Activated effector memory CD4-positive, alpha-beta T cell treated with anti-CD3 and anti-CD28 coated beads, Interleukin-2, amount 50 U/mL, for 16 hours (primary cell): ENCODE results near the gene DCBLD1.
"Not testable (repeated sequence)": the region's sequence is repeated elsewhere in the genome, so short reads cannot be mapped to it uniquely, and the experiment has no call there.

Source experiments
- DNase-seq: peaks from one replicate; pipeline ENCODE4 v3.0.0-alpha.2; 2020

Gene DCBLD1

DNA sequence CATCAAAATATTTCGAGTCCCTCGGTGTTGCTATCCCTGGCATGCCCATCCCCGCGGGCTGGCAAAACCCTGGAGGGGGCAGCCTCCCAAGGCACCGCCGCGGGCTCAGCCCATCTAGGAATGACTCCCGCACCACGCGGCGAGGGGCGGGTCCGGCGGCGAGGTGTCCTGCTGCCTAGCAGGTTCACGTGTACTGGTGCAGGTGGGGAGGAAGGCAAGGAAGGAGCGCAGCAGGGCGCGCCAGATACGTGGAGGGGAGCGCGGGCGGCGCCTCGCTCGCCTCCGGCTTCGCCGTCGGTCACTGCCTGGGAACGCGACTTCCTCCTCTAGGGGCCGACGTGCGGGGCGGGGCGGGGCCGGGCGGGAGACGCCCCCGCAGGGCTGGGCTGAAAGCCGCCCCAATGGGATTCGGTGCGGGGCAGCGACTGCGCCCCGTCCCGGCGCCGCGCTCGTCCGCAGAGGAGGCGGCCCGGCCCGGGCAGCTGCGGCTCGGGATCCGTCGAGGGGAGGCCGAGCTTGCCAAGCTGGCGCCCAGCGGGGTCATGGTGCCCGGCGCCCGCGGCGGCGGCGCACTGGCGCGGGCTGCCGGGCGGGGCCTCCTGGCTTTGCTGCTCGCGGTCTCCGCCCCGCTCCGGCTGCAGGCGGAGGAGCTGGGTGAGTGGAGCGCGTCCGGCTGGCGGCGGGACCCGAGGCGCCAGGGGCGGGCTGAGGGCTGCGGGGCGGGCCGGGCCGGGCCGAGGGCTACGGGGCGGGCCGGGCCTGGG, at the start of gene DCBLD1:
Gene DCBLD1, plus strand, starts transcription at position 435 of the 764 bp plus-strand sequence. Its CDS starts 108 bp downstream, at position 543.
- DNase-seq: peak; percentile 80

DNA sequence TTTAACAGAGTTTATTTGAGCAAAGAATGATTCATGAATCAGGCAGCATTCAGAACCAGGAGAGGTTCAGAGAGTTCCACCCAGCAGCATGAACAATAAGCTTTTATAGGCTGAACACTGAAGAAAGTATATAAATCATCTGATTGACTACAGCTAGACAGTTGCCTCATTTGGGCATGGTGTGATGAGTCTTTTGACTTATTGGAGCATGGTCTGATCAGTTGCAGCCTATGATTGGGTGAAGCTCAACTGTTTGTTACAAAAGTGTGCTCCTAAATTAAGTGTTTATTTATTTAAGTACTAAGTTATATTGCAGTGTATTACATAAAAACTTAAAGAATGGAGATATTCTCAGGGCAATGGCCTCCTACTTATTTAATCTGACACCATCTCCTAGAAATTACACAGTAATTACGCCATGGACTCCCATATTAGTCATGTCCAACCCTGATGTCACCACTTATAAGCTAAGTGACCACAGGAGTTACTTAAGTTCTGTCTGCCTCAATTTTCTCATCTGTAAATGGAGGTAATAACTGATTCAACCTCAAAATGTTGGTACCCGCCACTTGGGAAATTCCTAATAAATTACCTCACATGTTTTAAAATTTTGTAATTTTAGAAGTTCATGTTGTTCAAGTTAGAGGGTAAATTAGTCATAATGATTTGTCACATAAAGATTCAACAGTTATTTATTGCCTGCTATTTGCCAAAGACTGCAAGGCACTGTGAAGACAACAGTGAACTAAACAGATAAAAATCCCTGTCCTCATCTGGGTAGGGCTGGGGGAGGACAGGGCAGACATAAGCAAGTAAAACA, 41.6 kb upstream of the DCBLD1 start:
- DNase-seq: no peak

DNA sequence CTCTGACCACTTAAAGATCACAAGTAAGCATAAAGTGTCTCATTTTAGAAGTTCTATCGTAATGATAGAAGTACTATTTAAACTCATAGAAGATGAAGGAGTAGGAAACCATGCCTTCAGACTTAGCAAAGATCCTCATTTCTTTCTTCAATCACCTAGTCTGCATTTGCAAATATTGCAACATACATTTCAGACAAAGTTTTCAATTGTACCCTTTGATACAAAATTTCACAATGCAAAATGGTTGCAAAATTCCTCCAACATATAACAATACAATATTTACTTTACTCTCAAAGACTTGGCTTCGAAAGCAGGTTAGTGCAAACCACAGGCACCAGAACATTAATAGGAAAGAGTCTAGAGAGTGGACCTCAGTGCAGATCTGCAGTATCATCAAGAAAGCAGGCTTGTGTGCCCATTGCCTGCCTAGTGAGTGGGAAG, 40.6 kb upstream of the DCBLD1 start:
- no peak for DNase-seq

DNA sequence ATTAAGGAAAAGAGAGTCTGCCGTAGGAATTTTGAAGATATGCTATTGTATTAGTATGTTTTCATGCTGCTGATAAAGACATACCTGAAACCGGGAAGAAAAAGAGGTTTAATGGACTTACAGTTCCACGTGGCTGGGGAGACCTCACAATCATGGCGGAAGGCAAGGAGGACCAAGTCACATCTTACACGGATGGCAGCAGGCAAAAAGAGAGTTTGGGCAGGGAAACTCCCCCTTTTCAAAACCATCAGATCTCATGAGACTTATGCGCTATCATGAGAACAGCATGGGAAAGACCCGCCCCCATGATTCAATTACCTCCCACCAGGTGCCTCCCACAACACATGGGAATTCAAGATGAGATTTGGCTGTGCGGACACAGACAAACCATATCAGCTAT, 40.2 kb upstream of the DCBLD1 start:
- DNase-seq: not testable (repeated sequence)

DNA sequence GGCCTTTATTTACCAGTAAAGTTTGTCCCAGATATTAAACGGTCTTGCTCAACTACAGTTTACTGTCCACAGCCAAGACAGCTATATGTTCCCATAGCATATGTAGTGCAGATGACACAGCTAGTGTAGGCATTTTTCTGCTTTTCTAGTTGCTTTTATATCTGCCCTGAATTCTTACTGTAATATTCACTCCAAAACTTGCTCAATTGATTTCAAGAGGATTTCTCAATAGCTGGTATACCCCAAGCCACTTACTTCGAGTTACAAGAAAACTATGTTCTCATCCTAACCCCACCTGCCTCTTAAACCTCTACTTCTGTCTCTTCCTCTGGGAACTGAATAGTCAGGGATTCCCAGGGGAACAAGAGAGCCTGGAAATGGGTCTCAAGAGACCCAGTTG, 37.9 kb upstream of the DCBLD1 start:
- no peak for DNase-seq

DNA sequence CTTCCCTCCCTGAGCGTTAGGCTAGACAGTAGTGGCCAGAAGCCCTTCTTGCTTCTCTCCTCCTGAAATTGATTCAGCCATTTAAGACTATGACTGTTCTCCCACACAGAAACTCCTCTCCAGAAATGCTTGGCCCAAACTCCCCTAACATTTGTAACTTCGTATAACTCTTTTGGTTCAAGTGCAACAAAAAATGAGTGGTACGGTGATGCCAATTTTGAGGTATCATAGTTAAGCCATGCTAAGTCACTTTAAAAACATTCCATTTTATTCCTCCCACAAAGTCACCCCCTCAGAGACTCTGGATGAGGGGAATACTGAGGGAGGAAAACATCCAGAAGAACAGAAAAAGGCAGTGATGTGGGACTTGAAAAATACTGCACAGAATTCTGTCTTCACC, 35.6 kb upstream of the DCBLD1 start:
- no peak for DNase-seq

DNA sequence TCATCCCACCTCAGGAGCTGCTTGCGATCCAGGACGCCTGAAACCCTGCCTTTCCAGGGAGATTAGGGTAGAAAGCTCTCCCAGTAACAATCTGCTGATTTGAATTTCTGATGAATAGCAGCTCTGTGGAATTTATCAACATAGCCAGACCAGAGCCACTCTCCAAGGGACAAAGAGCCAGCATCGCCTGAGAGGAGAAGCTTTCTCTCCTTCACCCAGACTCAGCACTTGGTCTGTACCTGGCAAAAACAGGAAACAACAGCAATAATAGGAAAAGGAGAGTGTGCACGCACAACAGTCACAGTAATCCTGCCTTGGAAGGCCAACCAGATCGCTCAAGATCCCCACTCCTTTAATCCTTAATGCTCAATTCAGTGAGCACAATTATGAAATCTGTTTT, 34.5 kb upstream of the DCBLD1 start:
- no peak for DNase-seq

DNA sequence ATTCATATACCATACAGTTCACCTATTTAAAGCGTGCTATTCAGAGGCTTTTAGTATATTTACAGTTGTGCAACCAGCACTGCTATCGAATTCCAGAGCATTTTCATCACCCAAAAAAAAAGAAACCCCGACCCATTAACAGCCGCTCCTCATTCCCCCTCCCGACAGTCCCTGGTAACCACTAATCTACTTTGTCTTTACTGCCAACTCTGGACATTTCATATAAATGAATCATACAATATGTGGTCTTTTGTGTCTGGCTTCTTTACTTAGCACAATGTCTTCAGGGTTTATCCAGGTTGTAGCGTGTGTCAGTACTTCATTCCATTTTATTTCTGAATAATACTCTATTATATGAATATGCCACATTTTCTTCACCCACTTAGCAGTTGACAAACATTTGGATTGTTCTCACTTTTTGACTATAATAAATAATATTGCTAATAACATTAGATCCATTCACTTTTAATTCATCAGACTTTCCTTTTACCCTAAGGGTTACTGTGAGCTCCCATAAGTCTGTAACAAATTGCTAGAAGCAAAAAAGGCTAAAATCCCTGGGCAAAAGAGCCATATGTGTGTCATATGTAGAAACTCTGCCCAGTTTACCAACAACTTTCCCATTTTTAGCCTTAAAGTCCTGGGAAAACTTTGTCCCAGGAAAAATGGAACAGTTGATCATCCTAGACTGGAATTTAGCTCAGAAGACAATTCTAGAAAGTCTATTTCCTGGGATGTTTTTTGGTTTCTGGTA, 33.6 kb upstream of the DCBLD1 start:
- no peak for DNase-seq

DNA sequence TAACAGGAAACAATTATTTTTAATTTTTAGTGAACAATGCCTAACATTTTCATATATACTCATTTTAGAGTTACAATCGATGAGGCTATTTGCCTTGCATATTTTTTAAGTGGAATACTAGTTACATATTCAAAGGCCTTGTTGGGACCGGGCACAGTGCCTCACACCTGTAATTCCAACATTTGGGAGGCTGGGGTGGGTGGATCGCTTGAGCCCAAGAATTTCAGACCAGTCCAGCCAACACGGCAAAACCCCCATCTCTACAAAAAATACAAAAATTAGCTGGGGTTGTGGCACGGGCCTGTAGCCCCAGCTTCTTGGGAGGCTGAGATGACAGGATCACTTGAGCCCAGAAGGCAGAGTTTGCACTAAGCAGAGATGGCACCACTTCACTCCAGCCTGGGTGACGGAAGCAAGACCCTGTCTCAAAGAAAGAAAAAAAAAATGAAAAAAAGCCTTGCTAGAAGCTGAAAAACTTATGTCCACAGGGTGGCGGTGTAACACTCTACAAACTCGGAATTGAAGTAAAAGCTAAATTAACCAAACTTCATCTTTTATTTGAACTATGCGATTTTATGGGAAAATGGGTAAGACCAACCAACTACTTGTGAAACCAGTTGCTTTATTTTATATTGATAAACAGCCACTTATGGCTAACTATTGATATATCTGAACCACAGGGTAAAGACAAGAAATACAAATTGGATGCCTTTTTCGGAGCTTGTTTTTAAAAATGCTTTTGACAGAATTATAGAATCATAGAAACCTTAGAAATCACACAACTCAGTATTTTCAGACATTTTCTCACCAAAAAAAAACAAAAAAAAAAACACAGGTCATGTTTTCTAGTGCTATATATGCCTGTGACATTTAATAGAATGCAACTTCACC, 32.7 kb upstream of the DCBLD1 start:
- peak; percentile 74 for DNase-seq

DNA sequence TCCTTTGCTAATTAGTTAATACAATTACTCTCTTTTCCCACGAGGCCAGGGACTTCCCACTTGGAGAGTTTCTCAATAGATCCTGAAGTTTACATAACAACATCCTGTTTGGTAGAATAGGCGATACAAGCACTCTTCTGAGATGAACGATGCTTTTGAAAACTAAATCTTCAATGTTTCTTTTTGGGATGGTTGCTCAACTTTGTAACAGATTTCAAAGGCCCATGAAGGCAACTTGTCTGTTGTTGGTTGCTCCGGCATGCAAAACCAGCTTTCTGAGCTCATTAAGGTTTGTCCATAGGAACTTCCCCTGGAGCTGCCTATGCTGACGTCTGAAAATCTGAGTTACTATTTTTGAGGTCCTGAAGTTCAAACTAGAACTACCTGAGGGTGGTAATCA, 30.8 kb upstream of the DCBLD1 start:
- DNase-seq: no peak

DNA sequence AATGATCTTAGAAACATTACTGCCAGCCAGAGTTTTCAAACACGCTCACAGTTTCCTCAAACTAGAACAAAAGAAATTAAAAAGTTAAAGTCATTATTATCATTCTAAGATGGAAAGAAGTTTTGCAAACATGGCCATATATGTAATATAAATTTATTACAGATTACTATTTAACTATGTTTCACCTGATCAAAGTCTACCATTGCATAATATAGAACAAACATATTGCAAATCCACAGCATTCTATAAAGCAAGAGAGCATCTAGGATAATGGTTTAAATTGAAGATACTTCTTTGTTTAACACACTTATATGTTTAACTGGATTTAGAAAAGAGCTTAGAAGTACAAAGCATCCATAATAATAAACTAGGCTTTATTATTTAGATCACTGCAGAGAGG, 26.2 kb upstream of the DCBLD1 start:
- DNase-seq: no peak

DNA sequence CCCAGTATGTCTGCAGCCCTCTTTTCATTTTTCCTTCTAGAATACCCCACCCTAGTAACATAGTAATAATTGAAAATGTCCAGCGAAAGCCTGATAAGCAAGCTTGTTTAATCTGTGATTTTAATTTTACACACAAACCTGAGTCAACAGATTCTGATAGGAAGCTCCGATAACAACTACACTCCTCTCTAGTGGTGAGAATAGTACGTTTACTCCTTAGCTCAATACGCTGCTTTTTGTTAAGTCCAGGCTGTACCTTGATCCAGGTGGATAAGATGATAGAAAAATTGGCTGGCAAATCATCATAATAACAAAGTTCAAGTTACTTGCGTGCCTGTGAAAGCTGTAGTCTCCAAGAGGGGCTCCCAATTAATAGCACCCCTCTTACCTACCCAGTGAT, 25.5 kb upstream of the DCBLD1 start:
- DNase-seq: no peak

DNA sequence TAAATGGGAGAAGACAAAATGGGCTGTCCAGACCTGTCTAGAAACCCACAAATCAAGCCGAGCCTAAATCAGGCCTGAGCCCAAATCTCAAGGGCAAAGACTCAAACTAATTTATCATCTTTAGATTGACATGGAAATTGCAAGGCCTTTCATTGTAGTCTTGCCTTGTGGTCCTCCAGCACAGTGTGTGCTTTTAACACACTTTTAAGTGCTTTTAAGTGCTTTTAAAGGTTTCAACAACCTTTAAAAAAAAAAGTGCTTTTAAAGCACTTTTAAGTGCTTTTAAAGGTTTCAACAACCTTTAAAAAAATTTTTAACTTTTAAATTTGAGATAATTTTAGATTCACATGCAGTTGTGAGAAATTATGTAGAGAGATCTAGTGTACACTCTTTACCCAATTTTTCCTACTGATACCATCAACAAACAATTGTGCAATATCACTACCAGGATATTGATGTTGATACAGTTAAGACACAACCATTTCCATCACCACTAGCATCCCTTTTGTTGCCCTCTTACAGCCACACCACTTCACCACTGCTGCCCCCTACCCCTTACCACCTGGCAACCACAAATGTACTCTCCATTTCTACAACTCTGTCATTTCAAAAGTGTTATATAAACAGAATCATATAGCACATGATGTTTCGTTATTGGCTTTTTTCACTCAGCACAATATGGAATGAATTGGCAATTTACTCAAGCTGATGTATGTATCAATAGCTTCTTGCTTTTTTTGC, 23.1 kb upstream of the DCBLD1 start:
- no peak for DNase-seq

DNA sequence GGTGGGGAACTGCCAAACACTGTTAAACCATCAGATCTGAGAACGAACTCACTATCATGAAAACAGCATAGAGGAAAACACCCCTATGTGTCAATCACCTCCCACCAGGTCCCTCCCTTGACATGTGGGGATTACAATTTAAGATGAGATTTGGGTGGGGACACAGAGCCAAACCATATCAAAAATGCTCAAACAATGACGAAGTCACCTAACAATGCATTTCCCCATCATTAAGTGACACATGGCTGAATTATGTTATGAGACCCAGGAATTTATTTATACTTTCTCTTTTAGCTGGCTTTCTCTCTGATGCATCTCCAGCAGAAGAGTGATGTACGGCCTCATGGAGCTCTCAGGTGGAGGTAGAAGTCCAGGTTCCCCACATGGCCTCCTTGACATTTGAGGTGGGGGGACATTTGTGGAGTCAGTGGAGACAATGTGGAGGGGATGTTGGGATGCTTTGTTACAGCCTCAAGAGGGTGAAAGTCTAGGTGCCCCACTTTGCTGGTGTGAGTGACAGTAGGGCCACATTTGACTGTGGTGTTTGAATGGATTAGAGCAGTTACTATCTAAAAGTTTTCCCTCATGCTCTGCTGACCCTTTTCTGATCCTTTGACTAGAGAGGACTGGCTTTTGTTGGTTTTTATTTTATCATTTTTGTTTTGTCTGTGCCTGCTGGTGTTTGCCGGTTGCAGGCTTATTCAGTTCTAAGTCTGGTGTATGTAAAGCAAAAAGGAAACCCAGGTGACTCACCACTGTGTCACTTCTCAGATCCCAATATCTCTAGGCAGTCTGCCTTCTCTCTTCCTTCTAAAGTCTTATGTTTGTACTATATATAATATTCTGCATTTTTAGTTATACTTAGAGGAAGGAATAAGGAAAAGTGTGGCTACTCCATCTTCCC, 18.5 kb upstream of the DCBLD1 start:
- DNase-seq: no peak

DNA sequence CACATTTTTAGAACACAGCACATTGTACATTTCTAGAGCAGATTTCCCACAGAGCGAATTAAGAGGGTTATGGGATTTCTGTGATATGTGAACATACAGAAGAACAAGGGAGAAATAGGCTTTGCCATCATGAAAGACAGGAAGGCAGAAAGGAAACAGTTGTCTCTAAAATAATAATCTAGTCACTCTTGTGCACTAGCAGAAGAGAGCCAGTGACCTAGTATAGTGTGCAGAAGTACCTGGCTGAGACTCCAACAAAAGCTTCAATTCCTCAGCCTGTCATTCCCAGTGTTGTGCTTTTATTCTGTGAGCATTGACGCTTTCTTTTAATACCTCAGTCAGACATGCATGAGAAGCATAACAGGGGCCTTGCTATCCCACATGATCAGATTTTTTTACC, 17.8 kb upstream of the DCBLD1 start:
- no peak for DNase-seq

DNA sequence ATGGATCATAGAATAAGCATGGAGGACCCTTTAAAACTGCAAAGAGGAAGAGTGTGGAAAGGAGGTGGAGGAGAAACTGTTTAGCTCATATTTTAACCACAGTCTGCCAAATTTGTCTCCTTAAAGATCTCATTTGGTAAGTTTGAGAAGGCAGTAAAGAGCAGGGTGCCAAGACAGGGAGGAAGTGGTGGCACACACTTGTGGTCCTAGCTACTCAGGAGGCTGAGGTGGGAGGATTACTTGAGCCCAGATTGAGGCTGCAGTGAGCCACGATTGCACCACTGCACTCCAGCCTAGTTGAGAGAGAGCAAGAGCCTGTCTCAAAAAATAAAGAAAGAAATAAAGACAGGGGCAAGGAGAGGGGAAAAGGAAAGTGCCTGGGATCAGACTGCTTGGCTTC, 16.8 kb upstream of the DCBLD1 start:
- no peak for DNase-seq

DNA sequence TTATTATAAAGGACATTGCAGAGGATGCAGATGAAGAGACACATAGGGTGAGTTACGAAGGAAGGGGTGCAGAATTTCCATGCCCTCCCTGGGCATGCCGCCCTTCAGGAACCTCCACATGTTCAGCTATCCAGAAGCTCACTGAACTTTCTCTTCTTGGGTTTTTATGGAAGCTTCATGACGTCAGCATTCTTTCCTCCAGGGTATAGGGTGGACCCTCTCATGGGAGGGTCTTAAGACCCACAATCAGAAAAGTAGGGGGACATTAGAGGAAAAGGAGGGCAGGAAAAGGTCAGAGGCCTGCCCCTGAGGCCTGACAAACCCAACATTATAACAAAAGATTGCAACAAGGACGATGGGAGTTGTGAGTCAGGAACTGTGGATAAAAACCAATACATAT, 14.6 kb upstream of the DCBLD1 start:
- DNase-seq: no peak

DNA sequence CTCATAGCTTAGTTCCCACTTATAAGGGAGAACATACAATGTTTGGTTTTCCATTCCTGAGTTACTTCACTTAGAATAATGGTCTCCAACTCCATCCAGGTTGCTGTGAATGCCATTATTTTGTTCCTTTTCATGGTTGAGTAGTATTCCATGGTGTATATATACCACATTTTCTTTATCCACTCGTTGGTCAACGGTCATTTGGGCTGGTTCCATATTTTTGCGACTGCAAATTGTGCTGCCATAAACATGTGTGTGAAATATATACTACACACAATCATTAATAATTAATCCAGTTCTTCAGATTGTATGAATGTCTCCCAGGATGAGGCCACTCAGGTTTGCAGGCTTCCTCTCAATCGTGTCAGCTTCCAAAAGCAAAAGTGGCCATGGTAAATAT, 13.9 kb upstream of the DCBLD1 start:
- DNase-seq: not testable (repeated sequence)

DNA sequence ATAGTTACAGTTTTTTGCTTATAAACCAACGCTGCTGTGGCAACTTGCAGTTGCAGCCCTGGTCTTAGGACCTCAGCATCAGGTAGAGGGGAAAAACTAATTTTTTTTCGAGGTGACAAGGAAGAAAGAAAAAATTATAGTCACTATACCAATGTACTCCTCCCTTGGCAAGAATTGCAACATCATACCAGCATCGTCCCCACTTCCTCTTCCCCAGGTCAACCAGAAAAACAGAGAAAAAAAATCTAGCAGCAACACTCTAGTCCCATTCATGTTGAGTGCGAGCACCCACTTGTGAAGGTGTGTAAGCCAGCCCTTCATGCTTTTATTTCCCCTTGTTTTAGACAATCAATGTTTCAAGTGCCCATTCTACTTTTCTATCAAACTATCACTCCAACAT, 13.1 kb upstream of the DCBLD1 start:
- DNase-seq: no peak

DNA sequence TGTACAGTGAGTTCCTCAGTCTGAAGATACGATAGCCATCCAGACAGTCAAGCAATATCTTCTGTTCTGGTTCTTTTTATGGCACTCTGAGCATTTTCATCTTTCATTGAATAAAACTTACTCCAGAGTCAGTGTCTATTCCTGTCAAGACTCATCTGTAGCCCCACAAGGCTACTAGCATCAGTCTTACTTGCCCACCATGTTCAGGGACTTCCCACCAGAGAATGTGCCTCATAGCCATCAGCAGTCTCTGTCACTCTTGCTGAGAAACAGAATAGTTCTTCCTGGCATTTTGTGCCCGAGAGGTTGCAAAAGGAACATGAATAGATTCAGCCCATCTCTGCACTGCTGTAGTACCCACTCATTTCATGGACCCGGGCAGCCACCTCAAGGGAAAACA, 12.7 kb upstream of the DCBLD1 start:
- DNase-seq: no peak

DNA sequence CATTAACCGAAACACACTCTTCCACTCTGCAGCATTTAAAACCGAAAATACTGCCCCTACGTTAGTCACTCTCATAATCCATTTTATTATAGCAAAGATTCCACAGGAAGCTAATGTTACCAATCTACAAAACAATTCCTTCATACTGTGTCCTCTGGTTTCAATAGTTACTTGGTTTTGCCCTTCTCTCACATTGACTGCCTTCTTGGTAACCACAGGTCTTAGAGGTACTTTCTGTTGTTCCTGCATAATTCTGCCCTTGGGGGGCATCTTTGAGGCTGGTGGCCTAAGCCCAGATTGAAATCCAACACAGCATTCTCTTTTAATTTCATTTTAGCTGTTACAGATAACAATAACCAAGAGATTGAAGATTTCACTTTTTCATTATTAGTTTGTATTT, 9.8 kb upstream of the DCBLD1 start:
- no peak for DNase-seq
